Stromal cell of bone marrow (primary cell): ENCODE measurements around the gene CGRRF1.

Experiments used
- DNase-seq: peaks from one replicate; pipeline ENCODE4 v3.0.0-alpha.2; 2012; ENCODE audit warnings: low read depth

Gene CGRRF1

GRCh38 chr14:54548491-54548890, 38.8 kb downstream of the CGRRF1 start:
- DNase-seq, result no peak

DNA sequence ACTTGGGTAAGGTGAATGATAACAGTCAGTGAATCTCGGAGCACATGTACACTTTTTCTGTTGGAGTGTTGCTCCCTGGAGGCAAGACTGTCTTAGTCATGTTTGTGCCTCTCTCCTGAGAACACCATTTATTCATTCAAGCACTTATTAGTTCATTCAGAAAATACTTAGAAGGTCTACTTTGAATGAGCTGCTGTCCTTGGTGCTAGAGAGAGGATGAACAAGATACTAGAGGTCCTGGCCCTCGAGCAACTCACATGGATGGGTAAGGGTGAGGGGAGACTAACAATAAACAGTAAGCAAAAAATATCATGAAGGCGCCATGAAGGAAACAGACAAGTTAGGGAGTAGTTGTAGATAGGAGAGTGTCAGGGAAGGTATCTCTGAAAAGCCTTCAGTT, 40.2 kb downstream of the CGRRF1 start:
- DNase-seq, result no peak

GRCh38 chr14:54550514-54550913, 40.8 kb downstream of the CGRRF1 start:
- DNase-seq, result no peak

DNA sequence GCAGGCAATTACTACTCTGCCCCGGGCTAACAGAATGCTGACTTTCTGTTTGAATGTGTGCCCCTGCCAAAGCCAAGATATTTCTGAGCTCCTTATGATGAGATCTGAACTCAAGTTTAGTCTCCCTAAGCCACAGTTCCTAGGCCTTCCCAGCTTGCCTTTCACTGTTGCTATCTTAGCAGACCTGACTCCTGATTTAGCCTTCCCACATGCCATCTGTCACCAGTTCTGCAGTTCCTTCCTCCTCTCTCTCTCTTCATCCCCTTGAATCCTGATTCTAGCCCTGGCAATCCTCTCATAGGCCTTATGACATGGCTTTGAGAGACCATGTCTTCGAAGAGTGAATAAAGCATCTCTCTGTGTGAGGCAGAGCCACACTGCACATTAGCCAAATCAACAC, 44.7 kb downstream of the CGRRF1 start:
- DNase-seq, result no peak

GRCh38 chr14:54555651-54556050, 45.9 kb downstream of the CGRRF1 start:
- no peak for DNase-seq

DNA sequence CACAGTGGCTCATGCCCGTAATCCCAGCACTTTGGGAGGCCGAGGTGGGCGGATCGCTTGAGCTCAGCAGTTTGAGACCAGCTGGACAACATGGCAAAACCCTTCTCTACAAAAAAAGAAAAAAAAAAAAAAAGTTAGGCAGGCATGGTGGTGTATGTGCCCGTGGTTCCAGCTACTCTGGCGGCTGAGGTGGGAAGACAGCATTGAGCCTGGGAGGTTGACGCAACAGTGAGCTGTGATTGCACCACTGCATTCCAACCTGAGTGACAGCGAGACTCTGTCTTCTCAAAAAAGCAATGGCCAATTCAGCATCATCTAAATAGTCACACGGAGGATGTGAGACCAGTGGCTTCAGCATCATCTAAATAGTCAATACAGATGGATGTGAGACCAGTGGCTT, 46.8 kb downstream of the CGRRF1 start:
- DNase-seq, result no peak

- no peak for DNase-seq
These were observed 52.6 kb downstream of the CGRRF1 start for GRCh38 chr14:54562334-54562733.

GRCh38 chr14:54564071-54564867, 54.6 kb downstream of the CGRRF1 start:
- no peak for DNase-seq

DNA sequence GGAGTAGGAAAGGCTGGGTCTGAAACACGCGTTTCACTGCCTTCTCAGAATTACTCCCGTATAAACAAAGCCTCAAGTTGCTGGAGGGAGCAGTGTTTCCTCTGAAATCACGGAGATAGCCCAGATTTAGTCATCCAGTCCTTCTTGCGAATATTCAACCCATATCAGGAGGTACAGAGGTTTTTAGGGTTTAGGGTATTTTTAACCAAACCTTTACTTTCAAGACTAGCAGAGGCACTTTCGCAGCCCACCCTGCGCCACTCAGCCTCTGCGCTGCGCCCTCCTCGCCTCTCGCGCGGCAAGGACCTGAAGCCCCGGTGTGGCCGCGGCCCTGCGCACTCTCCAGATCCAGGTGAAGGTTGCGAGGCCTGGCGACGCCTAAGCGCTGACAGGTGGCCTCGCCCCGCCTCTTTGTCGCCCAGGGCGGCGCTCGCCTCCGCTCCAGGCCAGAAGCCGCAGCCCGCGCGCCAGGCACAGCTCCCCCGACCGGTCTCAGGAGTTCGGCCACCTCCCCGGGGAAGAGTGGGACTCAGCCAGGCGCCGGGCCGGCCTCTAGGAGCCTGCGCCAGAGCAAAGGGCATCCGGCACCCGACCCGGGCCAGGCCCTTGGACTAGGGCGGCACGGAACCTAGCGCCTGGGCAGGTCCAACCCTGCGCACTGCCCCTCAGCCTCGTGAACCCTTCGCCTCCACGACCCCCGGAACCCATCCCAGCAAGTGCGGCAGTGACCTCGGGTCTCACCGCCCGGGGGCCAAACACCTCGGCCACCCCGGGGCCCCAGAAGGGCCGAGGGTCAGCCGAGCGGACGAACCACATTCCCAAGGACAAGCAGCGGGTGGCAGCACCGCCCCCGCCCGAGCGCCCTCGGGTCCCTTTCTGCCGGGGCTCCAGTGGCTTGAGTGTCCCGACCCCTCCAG, 55.4 kb downstream of the CGRRF1 start:
- no peak for DNase-seq

- DNase-seq, result peak; percentile 87
These were observed 56.2 kb downstream of the CGRRF1 start for GRCh38 chr14:54565785-54566409.

GRCh38 chr14:54566410-54567223, 56.9 kb downstream of the CGRRF1 start, which contains the start of gene SAMD4A:
TSS of gene SAMD4A (plus strand) at chr14:54567128. CDS start at chr14:54567917, 789 bp downstream.
- peak; percentile 77 for DNase-seq

DNA sequence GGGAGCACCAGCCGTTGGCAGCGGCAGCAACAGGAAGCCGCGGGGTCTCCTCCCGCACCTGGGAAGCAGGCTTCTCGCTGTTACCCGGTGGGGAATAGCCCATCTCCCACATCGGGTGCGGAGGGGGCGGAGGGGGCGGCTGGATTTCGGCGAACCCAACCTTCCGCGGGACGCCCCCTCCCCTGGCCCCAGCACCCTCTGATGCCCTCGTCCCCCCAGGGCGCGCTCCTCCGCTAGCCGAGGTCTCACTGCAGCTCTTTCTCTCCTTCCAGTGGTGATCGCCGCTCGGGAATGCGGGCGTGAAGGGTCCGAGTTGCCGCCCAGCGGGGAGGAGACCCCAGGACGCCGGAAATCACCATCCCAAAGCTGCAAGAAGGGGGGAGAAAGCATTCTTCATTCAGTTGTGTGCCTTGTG, 57.5 kb downstream of the CGRRF1 start:
- DNase-seq, result no peak

DNA sequence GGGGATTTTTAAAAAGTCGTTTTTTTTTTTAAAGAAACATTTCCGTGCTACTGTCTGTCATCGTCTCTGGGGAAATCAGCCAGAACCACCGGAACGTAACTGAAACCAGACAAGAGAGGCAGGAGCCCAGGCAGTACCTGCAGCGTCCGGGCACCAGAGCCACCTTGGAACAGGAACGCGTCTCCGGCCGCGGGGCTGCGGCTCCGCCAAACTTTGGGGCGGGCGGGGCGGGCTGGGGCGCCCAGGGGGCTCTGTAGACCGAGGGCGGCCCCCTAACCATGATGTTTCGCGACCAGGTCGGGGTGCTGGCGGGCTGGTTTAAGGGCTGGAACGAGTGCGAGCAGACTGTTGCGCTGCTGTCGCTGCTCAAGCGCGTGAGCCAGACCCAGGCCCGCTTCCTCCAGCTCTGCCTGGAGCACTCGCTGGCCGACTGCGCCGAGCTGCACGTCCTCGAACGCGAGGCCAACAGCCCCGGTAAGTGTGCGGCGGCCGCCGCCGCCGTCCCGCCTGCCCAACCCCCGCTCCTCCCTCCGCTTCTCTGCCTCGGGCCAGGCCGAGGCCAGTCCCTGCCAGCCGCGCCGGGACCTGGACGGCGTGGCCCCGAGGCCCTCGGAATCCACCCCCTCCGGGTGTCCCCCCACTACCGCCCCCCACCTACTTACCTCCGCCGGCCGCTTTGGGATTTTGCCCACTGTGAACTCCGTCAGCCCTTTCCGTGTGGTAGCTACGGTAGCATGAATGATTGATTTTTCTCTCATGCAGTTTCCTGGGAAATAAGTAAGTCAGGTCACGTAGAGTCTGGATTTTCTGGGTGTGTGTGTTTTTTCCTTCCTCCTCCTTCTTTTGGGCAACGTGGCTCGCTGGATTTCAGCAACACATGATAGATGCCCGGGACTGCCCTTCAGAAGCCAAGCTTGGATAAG, 58.2 kb downstream of the CGRRF1 start:
- DNase-seq, result no peak

- no peak for DNase-seq
These were observed 59.3 kb downstream of the CGRRF1 start for GRCh38 chr14:54568821-54569595.

- DNase-seq, result no peak
These were observed 60.3 kb downstream of the CGRRF1 start for GRCh38 chr14:54570047-54570446.

- no peak for DNase-seq
These were observed 61.1 kb downstream of the CGRRF1 start for GRCh38 chr14:54570631-54571415.

GRCh38 chr14:54572316-54572715, 62.6 kb downstream of the CGRRF1 start:
- no peak for DNase-seq

GRCh38 chr14:54574528-54574927, 64.8 kb downstream of the CGRRF1 start:
- DNase-seq, result no peak

DNA sequence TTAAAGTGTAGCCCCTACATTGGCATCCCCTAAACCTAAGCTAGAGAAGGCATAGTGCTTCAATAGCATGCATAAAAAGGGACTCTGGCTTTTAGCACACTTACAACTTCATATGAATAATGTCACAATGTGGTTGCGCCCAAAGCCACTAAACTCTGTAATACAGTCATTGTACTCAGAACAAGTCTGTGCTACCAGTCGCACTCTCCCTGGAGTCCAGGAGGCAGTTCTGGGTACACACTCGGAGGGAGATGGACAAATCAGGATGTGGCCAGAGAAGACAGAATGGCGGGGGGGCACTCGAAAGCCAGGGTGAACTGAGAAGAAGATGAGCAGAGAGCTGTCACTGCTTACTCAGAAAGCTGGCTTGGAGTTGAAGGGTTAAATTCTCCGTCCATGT, 67.8 kb downstream of the CGRRF1 start:
- no peak for DNase-seq
